GM12878 (cell line): ENCODE measurements around the gene NUDT22. TPM values are rescaled to one million over a fixed set of nuclear protein-coding genes. Genes with fewer than 3 reads are reported as not detected.

Source experiments
- ATAC-seq: fragments of 200-7000 bp; cut with Tn5 transposase; 3 replicates; pipeline ENCODE4 v1.9.1; 2020; ENCODE audit warnings: mild to moderate bottlenecking, moderate library complexity
- BruUV-seq: library from RNA; stranded (reverse); fragments of 400-500 nt; replicated peaks from 2 replicates; lab custom pipeline; 2021; lab: Mats Ljungman, UMichigan
- CTCF ChIA-PET: fragments of 300-600 bp; sonication (Branson Sonifier 250); formaldehyde crosslinking; extraction: SDS; loops from one replicate; lab custom pipeline; 2021; ENCODE audit warnings: inconsistent platforms; lab: Yijun Ruan, JAX
- POLR2A ChIA-PET: fragments of 350-600 bp; formaldehyde crosslinking; extraction: SDS; loops from one replicate; lab custom pipeline; 2021; ENCODE audit warnings: inconsistent platforms; lab: Charles Lee
- RAD21 ChIA-PET: fragments of 300-600 bp; sonication (Branson Sonifier 250); formaldehyde crosslinking; loops from one replicate; lab custom pipeline; 2023; ENCODE audit warnings: antibody characterized with exemption; ENCODE audit not compliant: unreplicated experiment; lab: Charles Lee
- SMC1A ChIA-PET: fragments of 300-600 bp; sonication (Branson Sonifier 250); formaldehyde crosslinking; loops from one replicate; lab custom pipeline; 2023; ENCODE audit not compliant: unreplicated experiment, uncharacterized antibody; lab: Charles Lee
- DNase-seq: peaks from one replicate; pipeline ENCODE4 v3.0.0-alpha.2; 2011; ENCODE audit warnings: low read depth, low spot score
- FAIRE-seq: peaks from 3 replicates; lab custom pipeline; 2011; peaks lifted over from hg19 to GRCh38; lab: Jason Lieb, UNC
- H2AFZ ChIP-seq: 2 replicates; pipeline ENCODE4 v1.6.0; 2011; ENCODE audit warnings: low read depth, low read length, control low read depth; ENCODE audit not compliant: control insufficient read depth
- H3K27ac ChIP-seq: 2 replicates; pipeline ENCODE4 v1.5.1; 2011; ENCODE audit warnings: control low read depth; ENCODE audit not compliant: control insufficient read depth, insufficient read depth
- H3K27me3 ChIP-seq, 2 experiments: replicated peaks in 1 of 2; 2 replicates each; pipeline versions ENCODE4 v1.6.0 to v1.6.1; 2011; ENCODE audit warnings: low read length in 1 of 2; ENCODE audit not compliant: control insufficient read depth in 2 of 2, insufficient read depth in 2 of 2
- H3K36me3 ChIP-seq, 2 experiments: 2 replicates each; pipeline ENCODE4 v1.5.1; 2011; ENCODE audit warnings: low read length in 1 of 2; ENCODE audit not compliant: control insufficient read depth in 2 of 2, insufficient read depth in 2 of 2
- H3K4me1 ChIP-seq: 2 replicates; pipeline ENCODE4 v1.6.1; 2011; ENCODE audit warnings: mild to moderate bottlenecking, low read length, moderate library complexity, mixed read lengths; ENCODE audit not compliant: control insufficient read depth, insufficient read depth
- H3K4me2 ChIP-seq: 2 replicates; pipeline ENCODE4 v1.6.0; 2011; ENCODE audit warnings: control low read depth; ENCODE audit not compliant: control insufficient read depth, insufficient read depth
- H3K4me3 ChIP-seq: fragments of 200-600 bp; sonication (generic); 2 replicates; pipeline ENCODE4 v1.5.1; 2016
- H3K79me2 ChIP-seq: 2 replicates; pipeline ENCODE4 v1.6.0; 2011; ENCODE audit warnings: low read length; ENCODE audit not compliant: control insufficient read depth, insufficient read depth
- H3K9ac ChIP-seq: 2 replicates; pipeline ENCODE4 v1.8.0; 2011; ENCODE audit warnings: low read length, control low read depth, mixed read lengths; ENCODE audit not compliant: control insufficient read depth, insufficient read depth
- H3K9me3 ChIP-seq: replicated peaks from 3 replicates; pipeline ENCODE4 v1.5.1; 2011; ENCODE audit warnings: mild to moderate bottlenecking, low read length; ENCODE audit not compliant: control insufficient read depth, insufficient read depth
- H4K20me1 ChIP-seq: 2 replicates; pipeline ENCODE4 v1.6.0; 2011; ENCODE audit not compliant: control insufficient read depth, insufficient read depth
- CREB1 ChIP-seq: IDR thresholded peaks from 2 replicates; pipeline ENCODE4 v1.6.1; 2012; ENCODE audit warnings: low read depth, mild to moderate bottlenecking, inconsistent platforms
- CUX1 ChIP-seq: IDR thresholded peaks from 2 replicates; pipeline ENCODE4 v1.6.1; 2012; ENCODE audit warnings: improper control_type of control experiment, low read depth, low read length; ENCODE audit not compliant: insufficient replicate concordance
- EED ChIP-seq: sonication (generic); IDR thresholded peaks from 2 replicates; pipeline ENCODE4 v1.6.1; 2016; ENCODE audit warnings: antibody characterized with exemption, low read depth
- IKZF2 ChIP-seq, 2 experiments: fragments of 450-650 bp; IDR thresholded peaks; 2 replicates each; pipeline ENCODE4 v1.6.1; 2017; ENCODE audit warnings: mild to moderate bottlenecking in 2 of 2, moderate library complexity in 2 of 2
- NFYA ChIP-seq: IDR thresholded peaks from 2 replicates; pipeline ENCODE4 v1.6.1; 2011; ENCODE audit warnings: low read depth, mild to moderate bottlenecking, low read length, improper control_type of control experiment, borderline replicate concordance
- SMAD5 ChIP-seq: IDR thresholded peaks from 2 replicates; pipeline ENCODE4 v1.6.1; 2016; ENCODE audit warnings: antibody characterized with exemption, low read depth
- SMARCA5 ChIP-seq: fragments of 450-650 bp; IDR thresholded peaks from 2 replicates; pipeline ENCODE4 v1.6.1; 2017; ENCODE audit warnings: mild to moderate bottlenecking
- SREBF1 ChIP-seq: IDR thresholded peaks from 2 replicates; pipeline ENCODE4 v1.6.1; 2012; ENCODE audit warnings: mild to moderate bottlenecking, low read length
- ZNF687 ChIP-seq: fragments of 450-650 bp; IDR thresholded peaks from 2 replicates; pipeline ENCODE4 v1.6.1; 2017; ENCODE audit warnings: mild to moderate bottlenecking, moderate library complexity
- WGBS: methylation state at CpG from one replicate; pipeline ENCODE4 v1.1.6; 2016; ENCODE audit warnings: low lambda C conversion rate; ENCODE audit not compliant: insufficient replicate concordance, insufficient coverage; ENCODE audit errors: missing lambda C conversion rate; 5-methylcytosine and 5-hydroxymethylcytosine counted together
- in situ Hi-C: fragments of 300-500 bp; cut with MboI; formaldehyde crosslinking; loops from 9 replicates; pipeline ENCODE4 v1.14.3; 2018; ENCODE audit warnings: mixed read lengths
- intact Hi-C: fragments of 100-400 bp; cut with micrococcal nuclease; formaldehyde crosslinking; loops from one replicate; pipeline ENCODE4 v1.14.2; 2022; ENCODE audit not compliant: unreplicated experiment
- polyA plus RNA-seq, 11 experiments: library from polyadenylated mRNA; depleted of rRNA in 4 of 11; unstranded in 6 of 11; stranded (reverse) in 5 of 11; fragments of >200 nt; fragmentation: Nextera tagmentation in 4 of 11; fragmentation: Illumina TruSeq in 1 of 11; extraction: Ambion mirVana in 4 of 11; extraction: Trizol in 1 of 11; gene quantifications; 1 replicate in 1 of 11; 2 replicates in 10 of 11; pipeline versions ENCODE4 v1.2.1 to v1.2.3, GENCODE V29; 2011 to 2016; ENCODE audit warnings: inconsistent platforms in 2 of 11, missing spikeins in 2 of 11, low read depth in 1 of 11
- total RNA-seq, 4 experiments: library from RNA; depleted of rRNA in 3 of 4; stranded (reverse); fragments of >200 nt in 3 of 4; fragmentation: Illumina TruSeq in 1 of 4; extraction: Trizol in 1 of 4; gene quantifications; 2 replicates each; pipeline versions ENCODE4 v1.2.1 to v1.2.3, GENCODE V29; 2013 to 2021

Gene NUDT22
- total and polyA plus RNA-seq, 10 of the 15 experiments (the other 5 are each of a cell fraction or from before 2014, with no cell fraction given) = 6.7 to 115 (median 64.7) TPM

GRCh38 chr11:64227405-64227956 is 1.4 kb downstream of the NUDT22 start (continued):
- TF ChIP-seq ZNF687 = no peak
- TF ChIP-seq SMARCA5 = no peak

GRCh38 chr11:64229090-64229743 is 3.1 kb downstream of the NUDT22 start:
- H3K27ac ChIP-seq = peak overlapping the region; percentile 86
- no peak overlapping the region for H2AFZ ChIP-seq
- ChIA-PET SMC1A (interaction anchor here (1.2 kb wide), 1 partner anchor 15 kb away, joined by 3 read pairs; no protein-coding TSS in a partner anchor), POLR2A (interaction anchor here (0.6 to 9.7 kb wide), 4 partner anchors 10 to 1466 kb away, joined by 4 to 77 read pairs (median 6); partner anchors contain the start of genes FKBP2 and PPP1R14B), CTCF (interaction anchor here (0.6 to 0.9 kb wide), 2 partner anchors 25 to 72 kb away, joined by 3 to 4 read pairs; no protein-coding TSS in a partner anchor), RAD21 (interaction anchor here (1.0 kb wide), 1 partner anchor 22 kb away, joined by 6 read pairs; the partner anchor contains the start of gene FERMT3)
- H3K4me3 ChIP-seq = peak overlapping the region; percentile 95; the same call in 1 of the 2 replicates
- BruUV-seq = TSS peak; percentile 35
- H3K9ac ChIP-seq = peak overlapping the region; percentile 79
- peaks cover 36% of the 10 kb centered on the region for H3K79me2 ChIP-seq
- DNase-seq (no peak), FAIRE-seq (no peak), ATAC-seq (no peak)
- no peak for TF ChIP-seq SMAD5
- TF ChIP-seq NFYA = no peak
- no peak for TF ChIP-seq SREBF1
- TF ChIP-seq EED = no peak
- TF ChIP-seq IKZF2 (IDR thresholded peaks at IDR 0.05) = no peak
- no peak for TF ChIP-seq CUX1
- TF ChIP-seq CREB1 = no peak
- peaks cover 0 to 3% of the 10 kb centered on the region in 2 experiments; a peak in 1 of 4 replicates for H3K36me3 ChIP-seq
- no peaks in the 10 kb centered on the region for H3K9me3 ChIP-seq
- peaks cover 34% of the 10 kb centered on the region for H3K4me1 ChIP-seq
- no peaks in the 10 kb centered on the region for H3K27me3 ChIP-seq
- peak overlapping the region; percentile 98 for H3K4me2 ChIP-seq
- 68% methylated on average over 11 of the region's 12 CpGs for WGBS
- no peaks in the 10 kb centered on the region for H4K20me1 ChIP-seq
- in situ Hi-C loops = loop anchor here (25.0 kb wide), 1 partner anchor 1633 kb away; the partner anchor contains the start of genes CFL1, EFEMP2 and MUS81
- intact Hi-C loops = no loop called here
